GM12875 (cell line): Measurements from ENCODE around the gene RPS6KA2.

Source experiments
- H3K4me3 ChIP-seq: one replicate; pipeline ENCODE4 v1.5.1; 2011; ENCODE audit warnings: low read depth, low read length, control low read depth
- CTCF ChIP-seq: IDR thresholded peaks from 2 replicates; pipeline ENCODE4 v1.5.1; 2011; ENCODE audit warnings: low read depth, mild to moderate bottlenecking, control low read depth, inconsistent platforms, low read length, moderate library complexity, borderline replicate concordance; ENCODE audit not compliant: insufficient read depth

Gene RPS6KA2

DNA sequence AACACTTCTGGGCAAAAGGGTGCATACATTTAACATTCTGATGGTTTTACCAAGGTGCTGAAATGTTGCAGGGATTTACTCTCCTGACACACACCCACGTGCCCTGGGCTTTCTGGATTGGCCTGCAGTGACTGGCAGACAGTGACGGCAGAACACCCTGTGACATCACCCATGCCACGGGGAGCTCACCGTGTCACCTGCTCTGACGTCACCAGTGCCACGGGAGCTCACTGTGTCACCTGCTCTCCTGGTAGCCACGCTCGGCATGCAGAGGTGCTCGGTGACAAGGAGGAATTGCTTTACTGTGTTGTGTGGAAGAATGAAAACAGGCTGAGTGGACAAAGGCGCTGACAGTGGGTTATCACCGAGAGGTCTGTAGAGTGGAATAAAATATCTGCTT, 139.9 kb downstream of the RPS6KA2 start:
- no peak overlapping the region for H3K4me3 ChIP-seq
- TF ChIP-seq CTCF = no peak

DNA sequence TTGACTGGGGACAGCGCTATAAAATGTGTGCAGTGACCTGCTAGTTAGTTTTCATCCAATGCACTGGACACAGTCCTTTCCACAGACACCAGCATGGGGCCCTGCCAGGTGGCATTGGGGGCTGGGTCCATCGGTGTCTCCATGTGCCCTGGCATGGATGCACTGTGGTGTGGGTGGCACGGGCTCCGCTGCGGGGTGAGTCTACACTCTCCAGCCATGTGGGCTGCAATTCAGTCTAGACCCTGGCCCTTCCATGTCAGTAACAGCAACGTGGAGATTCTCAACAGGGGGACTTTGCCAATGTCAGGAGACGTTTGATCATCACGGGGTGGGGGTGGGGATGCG, 140.5 kb downstream of the RPS6KA2 start:
- no peak for TF ChIP-seq CTCF

GRCh38 chr6:166485651-166486535, 141.2 kb downstream of the RPS6KA2 start:
- 0 out of 2 replicates have a peak, but pooled peaks have one; percentile 2 for TF ChIP-seq CTCF
- no peak overlapping the region for H3K4me3 ChIP-seq

More for the DNA sequence above, 140.5 kb downstream of the RPS6KA2 start:
- H3K4me3 ChIP-seq = no peak overlapping the region

- no peak overlapping the region for H3K4me3 ChIP-seq
- no peak for TF ChIP-seq CTCF
Measured at GRCh38 chr6:166484863-166485262, 142.2 kb downstream of the RPS6KA2 start.

- no peak for TF ChIP-seq CTCF
- no peak overlapping the region for H3K4me3 ChIP-seq
Measured at GRCh38 chr6:166483573-166484250, 143.3 kb downstream of the RPS6KA2 start.

GRCh38 chr6:166483026-166483425, 144.0 kb downstream of the RPS6KA2 start:
- no peak for TF ChIP-seq CTCF
- H3K4me3 ChIP-seq = no peak overlapping the region
